ENCODE data around the gene LACTB. TPM values are rescaled to one million over a fixed set of nuclear protein-coding genes. Genes with fewer than 3 reads are reported as not detected.

LACTB gene
- total RNA-seq, 1 donor from 2014 or later: 34.7 TPM

DNA sequence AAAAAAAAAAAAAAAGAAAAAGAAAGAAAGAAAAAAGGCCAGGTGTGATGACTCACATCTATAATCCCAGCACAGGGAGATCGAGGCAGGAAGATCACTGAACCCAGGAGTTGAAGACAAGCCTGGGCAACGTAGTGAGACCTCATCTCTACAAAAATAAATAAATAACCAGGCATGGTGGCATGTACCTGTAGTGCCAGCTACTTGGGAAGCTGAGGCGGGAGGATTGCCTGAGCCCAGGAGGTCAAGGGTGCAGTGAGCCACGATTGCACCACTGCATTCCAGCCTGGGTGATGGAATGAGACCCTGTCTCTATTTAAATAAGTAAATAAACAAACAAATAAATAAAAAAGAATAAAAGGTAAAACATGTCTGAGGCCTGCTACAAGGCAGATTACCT is 39.3 kb upstream of the LACTB start:
- intact Hi-C loops (cut with DNase I): no loop called here
- H3K4me3 ChIP-seq: no peak overlapping the region
- DNase-seq (no peak), ATAC-seq (no peak)
- H3K9me3 ChIP-seq: no peaks in the 10 kb centered on the region
- TF ChIP-seq, protein P1, sequence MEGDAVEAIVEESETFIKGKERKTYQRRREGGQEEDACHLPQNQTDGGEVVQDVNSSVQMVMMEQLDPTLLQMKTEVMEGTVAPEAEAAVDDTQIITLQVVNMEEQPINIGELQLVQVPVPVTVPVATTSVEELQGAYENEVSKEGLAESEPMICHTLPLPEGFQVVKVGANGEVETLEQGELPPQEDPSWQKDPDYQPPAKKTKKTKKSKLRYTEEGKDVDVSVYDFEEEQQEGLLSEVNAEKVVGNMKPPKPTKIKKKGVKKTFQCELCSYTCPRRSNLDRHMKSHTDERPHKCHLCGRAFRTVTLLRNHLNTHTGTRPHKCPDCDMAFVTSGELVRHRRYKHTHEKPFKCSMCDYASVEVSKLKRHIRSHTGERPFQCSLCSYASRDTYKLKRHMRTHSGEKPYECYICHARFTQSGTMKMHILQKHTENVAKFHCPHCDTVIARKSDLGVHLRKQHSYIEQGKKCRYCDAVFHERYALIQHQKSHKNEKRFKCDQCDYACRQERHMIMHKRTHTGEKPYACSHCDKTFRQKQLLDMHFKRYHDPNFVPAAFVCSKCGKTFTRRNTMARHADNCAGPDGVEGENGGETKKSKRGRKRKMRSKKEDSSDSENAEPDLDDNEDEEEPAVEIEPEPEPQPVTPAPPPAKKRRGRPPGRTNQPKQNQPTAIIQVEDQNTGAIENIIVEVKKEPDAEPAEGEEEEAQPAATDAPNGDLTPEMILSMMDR (IDR thresholded peaks at IDR 0.05): no peak
- H3K27me3 ChIP-seq (ENCODE audit: low read depth): no peaks in the 10 kb centered on the region
- no peaks in the 10 kb centered on the region for H3K36me3 ChIP-seq
- H3K27ac ChIP-seq: no peak overlapping the region
- H3K4me1 ChIP-seq: no peaks in the 10 kb centered on the region

DNA sequence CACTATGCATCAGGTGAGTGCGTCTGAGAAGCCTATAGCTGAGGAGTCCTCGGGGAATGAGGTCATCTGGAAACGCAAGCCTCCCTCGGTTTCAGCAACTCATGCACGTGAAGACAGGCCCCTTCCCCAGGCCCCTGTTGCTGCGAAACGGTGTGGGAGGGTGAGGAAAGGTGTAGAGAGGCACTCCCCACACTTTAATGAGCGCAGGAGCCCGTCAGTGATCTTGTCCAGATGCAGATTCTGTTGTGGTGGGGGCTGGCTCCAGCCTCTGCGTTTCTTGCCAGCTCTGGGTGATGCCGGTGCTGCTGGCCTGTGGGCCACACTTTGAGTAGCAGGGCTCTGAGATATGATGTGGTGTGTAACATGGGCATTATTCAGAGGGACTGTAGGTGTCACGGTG is 38.6 kb upstream of the LACTB start:
- TF ChIP-seq, protein P1 (IDR thresholded peaks at IDR 0.05): no peak
- ATAC-seq (no peak), DNase-seq (no peak)
- intact Hi-C loops (cut with DNase I): no loop called here
- Histone ChIP-seq H3K27me3 (ENCODE audit: low read depth) (no peaks in the 10 kb centered on the region), H3K4me3 (no peak overlapping the region), H3K4me1 (no peaks in the 10 kb centered on the region), H3K27ac (no peak overlapping the region), H3K9me3 (no peaks in the 10 kb centered on the region), H3K36me3 (no peaks in the 10 kb centered on the region)

DNA sequence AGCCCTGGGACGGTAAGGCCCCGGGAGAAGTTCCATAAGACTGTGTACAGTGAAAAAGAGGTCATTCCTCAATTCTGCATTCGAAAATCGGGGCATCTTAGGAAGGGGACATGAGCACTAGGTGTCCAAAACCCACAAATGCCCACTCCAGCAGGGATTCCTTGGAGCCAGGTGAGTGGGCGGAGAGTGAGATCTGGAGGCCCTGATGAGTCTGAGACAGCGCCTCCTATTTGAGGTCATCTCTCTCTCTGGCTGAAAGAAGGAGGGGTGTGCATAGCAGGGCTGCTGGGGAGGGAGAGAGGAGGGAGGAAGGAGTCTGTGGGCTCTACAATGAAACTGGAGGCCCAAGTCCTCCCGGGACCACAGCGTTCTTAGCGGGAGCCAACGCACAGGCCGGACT is 38.1 kb upstream of the LACTB start:
- Histone ChIP-seq H3K4me3 (no peak overlapping the region), H3K9me3 (no peaks in the 10 kb centered on the region), H3K36me3 (no peaks in the 10 kb centered on the region), H3K4me1 (peaks cover 3% of the 10 kb centered on the region), H3K27me3 (ENCODE audit: low read depth) (no peaks in the 10 kb centered on the region), H3K27ac (no peak overlapping the region)
- DNase-seq (no peak), ATAC-seq (no peak)
- TF ChIP-seq, protein P1 (IDR thresholded peaks at IDR 0.05): no peak
- intact Hi-C loops (cut with DNase I): no loop called here

DNA sequence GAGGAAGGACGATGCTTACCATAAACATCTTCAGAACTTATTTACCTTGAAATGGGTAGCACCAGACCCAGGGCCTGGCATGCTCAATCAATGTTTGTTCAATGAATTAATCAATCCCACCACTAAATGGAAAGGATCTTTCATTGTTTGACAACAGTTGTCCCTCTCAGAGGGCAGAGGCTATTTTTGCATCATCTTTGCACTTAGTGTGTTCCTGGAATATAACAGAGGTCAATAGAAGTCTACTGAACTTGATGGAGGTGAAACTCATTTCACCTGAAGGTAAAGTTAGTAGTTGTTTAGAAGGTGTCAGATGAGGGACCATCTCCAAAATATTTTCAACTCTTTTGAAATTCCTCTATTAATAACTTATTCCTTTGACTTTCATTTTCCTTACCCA is 36.9 kb upstream of the LACTB start:
- ATAC-seq: no peak
- Histone ChIP-seq H3K36me3 (no peaks in the 10 kb centered on the region), H3K4me1 (peaks cover 10% of the 10 kb centered on the region), H3K27ac (no peak overlapping the region), H3K27me3 (ENCODE audit: low read depth) (no peaks in the 10 kb centered on the region), H3K9me3 (no peaks in the 10 kb centered on the region), H3K4me3 (no peak overlapping the region)
- TF ChIP-seq, protein P1 (IDR thresholded peaks at IDR 0.05): no peak
- intact Hi-C loops (cut with DNase I): no loop called here
- DNase-seq: no peak

DNA sequence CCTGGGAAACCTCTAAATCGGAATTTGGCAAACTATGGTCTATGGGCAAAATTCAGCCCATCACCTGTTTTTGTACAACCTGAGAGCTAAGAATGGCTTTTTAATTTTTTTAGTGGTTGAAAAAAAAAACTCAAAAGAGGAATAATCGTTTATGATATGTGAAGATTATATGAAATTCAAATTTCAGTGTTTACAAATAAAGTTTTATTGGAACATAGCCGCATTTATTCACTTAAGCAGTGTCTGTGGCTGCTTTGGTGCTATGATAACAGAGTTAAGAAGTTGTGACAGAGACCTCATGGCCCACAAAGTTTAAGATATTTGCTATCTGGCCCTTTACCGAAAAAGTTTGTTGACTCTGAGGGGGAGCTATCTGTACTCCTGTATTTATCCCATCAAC is 36.4 kb upstream of the LACTB start:
- Histone ChIP-seq H3K27ac (no peak overlapping the region), H3K4me1 (peaks cover 10% of the 10 kb centered on the region), H3K4me3 (no peak overlapping the region), H3K27me3 (ENCODE audit: low read depth) (no peaks in the 10 kb centered on the region), H3K36me3 (no peaks in the 10 kb centered on the region), H3K9me3 (no peaks in the 10 kb centered on the region)
- DNase-seq: no peak
- intact Hi-C loops (cut with DNase I): no loop called here
- TF ChIP-seq, protein P1 (IDR thresholded peaks at IDR 0.05): no peak
- no peak for ATAC-seq

DNA sequence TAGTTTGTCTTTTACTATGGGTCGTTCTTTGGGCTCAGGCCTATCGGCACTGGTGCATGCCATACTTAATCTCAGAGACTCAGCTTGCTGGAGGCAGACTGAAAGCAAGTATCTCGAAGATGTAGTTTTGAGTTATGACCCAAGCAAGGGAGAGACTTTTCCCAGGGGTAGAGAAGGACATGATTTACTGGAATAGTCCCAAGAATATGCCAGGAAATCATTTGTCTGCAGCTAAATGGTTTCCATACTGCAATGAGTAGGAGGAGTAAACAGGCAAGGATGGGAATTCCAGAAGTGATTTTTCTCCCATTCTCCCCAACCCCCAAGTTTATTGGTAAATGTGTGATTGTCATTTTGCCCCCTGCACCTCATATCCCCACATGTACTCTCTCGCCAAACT is 35.4 kb upstream of the LACTB start:
- Histone ChIP-seq H3K4me3 (no peak overlapping the region), H3K4me1 (peaks cover 10% of the 10 kb centered on the region), H3K36me3 (no peaks in the 10 kb centered on the region), H3K9me3 (no peaks in the 10 kb centered on the region), H3K27me3 (ENCODE audit: low read depth) (no peaks in the 10 kb centered on the region), H3K27ac (no peak overlapping the region)
- no peak for DNase-seq
- ATAC-seq: no peak
- intact Hi-C loops (cut with DNase I): no loop called here
- TF ChIP-seq, protein P1 (IDR thresholded peaks at IDR 0.05): no peak
